ENCODE data around the gene BEND5.

BEND5 gene

GRCh38 chr1:48767975-48768510 is 8.6 kb downstream of the BEND5 start:
- TF ChIP-seq CTCF (IDR thresholded peaks at IDR 0.05; ENCODE audit: low read length, missing control alignments), result no peak
- no peak overlapping the region for H3K4me3 ChIP-seq (replicated peaks; ENCODE audit: low read depth, low read length)
- no peak for DNase-seq (ENCODE audit: low read depth)

- DNase-seq (ENCODE audit: low read depth), result no peak
- no peak overlapping the region for H3K4me3 ChIP-seq (replicated peaks; ENCODE audit: low read depth, low read length)
- no peak for TF ChIP-seq CTCF (IDR thresholded peaks at IDR 0.05; ENCODE audit: low read length, missing control alignments)
Measured at GRCh38 chr1:48765335-48765734, 11.4 kb downstream of the BEND5 start.

GRCh38 chr1:48761986-48762385 is 14.7 kb downstream of the BEND5 start:
- no peak for TF ChIP-seq CTCF (IDR thresholded peaks at IDR 0.05; ENCODE audit: low read length, missing control alignments)
- peak; percentile 4 for DNase-seq (ENCODE audit: low read depth)
- no peak overlapping the region for H3K4me3 ChIP-seq (replicated peaks; ENCODE audit: low read depth, low read length)

GRCh38 chr1:48761411-48761810 is 15.3 kb downstream of the BEND5 start:
- DNase-seq (ENCODE audit: low read depth), result peak; percentile 3
- H3K4me3 ChIP-seq (replicated peaks; ENCODE audit: low read depth, low read length), result no peak overlapping the region
- no peak for TF ChIP-seq CTCF (IDR thresholded peaks at IDR 0.05; ENCODE audit: low read length, missing control alignments)

- TF ChIP-seq CTCF (IDR thresholded peaks at IDR 0.05; ENCODE audit: low read length, missing control alignments), result no peak
- H3K4me3 ChIP-seq (replicated peaks; ENCODE audit: low read depth, low read length), result no peak overlapping the region
Measured at GRCh38 chr1:48760857-48761256, 15.8 kb downstream of the BEND5 start.

GRCh38 chr1:48758976-48759375 is 17.7 kb downstream of the BEND5 start:
- DNase-seq (ENCODE audit: low read depth), result no peak
- H3K4me3 ChIP-seq (replicated peaks; ENCODE audit: low read depth, low read length), result no peak overlapping the region
- no peak for TF ChIP-seq CTCF (IDR thresholded peaks at IDR 0.05; ENCODE audit: low read length, missing control alignments)

More at GRCh38 chr1:48760857-48761256, 15.8 kb downstream of the BEND5 start:
- DNase-seq (ENCODE audit: low read depth), result no peak

DNA sequence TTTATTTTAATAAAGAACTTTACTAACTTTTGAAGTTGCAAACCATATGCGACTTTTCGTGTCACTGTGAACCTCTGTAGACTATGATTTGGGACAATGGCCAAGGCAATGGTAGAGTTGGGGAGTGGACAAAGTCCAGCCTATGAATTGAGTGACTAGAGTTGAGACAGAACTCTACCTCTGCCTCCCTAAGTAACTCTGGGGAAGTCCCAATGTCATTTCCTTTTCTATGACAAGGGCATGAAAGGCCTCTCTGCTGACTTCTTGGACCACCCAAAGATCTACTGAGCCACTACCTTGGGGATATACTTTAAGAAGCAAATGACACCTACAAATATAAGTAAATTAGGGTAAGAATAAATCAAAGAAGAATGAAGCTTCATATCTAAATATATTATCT is 19.3 kb downstream of the BEND5 start:
- H3K4me3 ChIP-seq (replicated peaks; ENCODE audit: low read depth, low read length), result no peak overlapping the region
- no peak for DNase-seq (ENCODE audit: low read depth)

More for the DNA sequence above, 19.3 kb downstream of the BEND5 start:
- no peak for TF ChIP-seq CTCF (IDR thresholded peaks at IDR 0.05; ENCODE audit: low read length, missing control alignments)

Data from fibroblast of pulmonary artery (primary cell).